Left forelimb (tissue), 1 donor: Measurements from ENCODE around the gene NAGPA.
"Not testable (repeated sequence)": the region's sequence is repeated elsewhere in the genome, so short reads cannot be mapped to it uniquely, and the experiment has no call there.

Experiments used
- DNase-seq: peaks from one replicate; pipeline ENCODE4 v3.0.0-alpha.2; 2018; ENCODE audit warnings: low spot score

Gene NAGPA

DNA sequence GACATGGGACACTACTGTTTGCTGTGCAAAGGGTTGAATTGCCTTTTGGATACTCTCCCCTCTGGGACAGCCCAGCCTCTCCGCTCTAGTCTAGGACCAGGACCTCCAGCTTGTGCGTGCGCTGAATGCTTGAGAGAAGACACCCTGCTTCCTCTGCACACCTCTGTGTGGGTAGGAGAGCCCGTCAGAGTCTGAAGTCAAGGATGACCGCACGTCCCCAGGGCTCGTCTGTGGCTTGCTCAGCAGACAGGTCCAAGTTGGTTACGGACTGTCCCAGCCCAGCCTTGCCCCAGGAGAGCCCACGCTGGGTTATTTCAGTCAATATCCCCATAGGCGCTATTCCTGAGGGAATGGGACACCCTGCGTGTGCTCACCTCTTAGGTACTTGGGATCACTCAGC is 28.3 kb upstream of the NAGPA start:
- DNase-seq: no peak

DNA sequence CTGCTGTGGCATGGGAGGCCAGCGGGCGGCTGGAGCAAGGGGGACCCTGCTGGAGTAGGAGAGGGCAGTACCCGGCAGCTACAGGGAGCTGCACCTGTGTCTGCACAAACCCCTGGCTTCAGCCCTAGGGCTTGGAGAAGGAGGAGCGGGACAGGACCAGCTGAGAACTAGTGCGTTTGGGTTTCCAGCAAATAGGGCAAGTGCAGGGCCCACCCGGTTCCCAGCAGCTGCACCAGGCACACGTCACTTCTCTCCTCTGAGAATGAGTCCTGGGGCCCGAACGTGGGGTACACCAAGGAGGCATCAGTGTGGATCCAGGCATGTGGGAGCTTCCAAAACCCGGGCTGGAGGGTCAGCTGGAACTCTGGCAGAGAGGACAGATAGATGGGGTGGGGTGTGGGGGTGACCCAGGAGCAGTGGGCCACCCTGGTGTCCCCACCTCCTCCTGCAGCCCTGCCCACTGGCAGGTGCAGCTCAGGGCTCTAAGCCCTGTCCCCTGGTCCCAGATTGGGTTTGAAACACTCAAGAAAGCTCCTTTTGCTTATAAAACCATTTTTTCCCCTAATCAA is 26.4 kb upstream of the NAGPA start:
- DNase-seq: no peak

DNA sequence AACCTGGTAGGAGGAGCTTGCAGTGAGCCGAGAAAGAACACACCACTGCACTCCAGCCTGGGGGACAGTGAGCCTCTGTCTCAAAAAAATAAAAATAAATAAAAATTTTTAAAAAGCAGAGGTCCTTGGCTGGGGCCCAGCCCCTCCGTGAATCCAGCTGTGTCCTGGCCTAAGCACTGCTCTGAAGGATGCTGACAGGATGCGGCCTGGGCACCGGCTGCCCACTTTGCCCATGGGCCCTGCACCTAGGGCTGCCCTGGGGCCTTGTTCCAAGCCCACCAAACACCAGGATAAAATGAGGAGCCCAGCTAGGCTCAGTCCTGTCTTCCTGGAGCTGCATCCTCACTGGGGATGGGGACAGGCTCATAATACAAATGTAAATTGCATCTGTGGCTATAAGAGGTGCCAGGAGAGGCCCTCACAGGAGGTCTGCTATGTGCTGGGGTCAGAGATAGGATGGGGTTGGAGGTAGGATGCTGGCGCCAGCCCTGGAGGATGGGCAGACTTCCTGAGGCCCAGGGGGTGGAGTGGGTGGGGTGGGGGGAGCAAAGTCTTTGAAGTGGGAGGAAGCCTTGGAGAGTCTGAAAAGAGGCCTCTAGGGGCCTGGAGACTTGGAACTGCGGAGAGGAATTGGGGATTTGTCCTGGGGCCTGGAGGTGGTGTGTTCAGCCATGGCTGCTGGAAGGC is 25.8 kb upstream of the NAGPA start:
- DNase-seq: no peak

DNA sequence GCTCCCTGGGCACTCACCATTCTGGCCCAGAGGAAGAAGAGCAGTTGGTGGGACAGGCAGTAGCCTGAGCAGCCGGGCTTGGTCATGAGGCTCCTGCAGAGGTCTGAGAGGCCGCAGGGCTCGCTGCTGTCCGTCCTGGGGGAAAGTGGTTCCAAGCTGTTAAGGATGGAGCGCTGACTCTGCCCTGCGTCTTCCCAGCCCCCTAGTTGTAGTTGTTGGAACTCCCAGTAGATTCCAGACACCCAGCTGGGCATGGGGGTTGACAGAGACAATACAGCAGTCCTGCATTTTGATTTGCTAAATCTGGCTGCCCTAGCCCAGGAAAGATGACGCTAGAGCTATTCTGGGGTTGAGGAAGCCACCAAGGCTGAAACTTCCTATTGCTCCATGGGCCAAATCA is 24.7 kb upstream of the NAGPA start:
- no peak for DNase-seq

DNA sequence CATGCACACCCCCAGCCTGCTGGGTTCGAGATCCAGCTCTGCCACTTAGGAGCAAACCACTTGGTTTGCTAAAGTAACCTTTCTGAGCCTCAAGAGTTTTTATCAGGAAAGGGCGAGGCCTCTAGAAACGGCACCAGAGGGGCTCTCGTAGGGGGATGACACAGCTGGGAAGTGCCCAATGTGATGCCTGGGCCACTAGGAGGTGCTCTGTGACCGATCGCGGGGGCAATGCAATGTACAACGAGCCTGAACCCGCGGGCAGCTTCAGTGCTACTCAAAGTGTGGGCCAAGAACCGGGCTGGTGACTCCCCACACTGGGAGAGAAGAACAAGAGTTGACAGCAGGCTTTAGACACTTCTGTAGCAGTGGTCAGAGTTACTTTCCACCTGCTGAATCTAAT is 22.6 kb upstream of the NAGPA start:
- no peak for DNase-seq

DNA sequence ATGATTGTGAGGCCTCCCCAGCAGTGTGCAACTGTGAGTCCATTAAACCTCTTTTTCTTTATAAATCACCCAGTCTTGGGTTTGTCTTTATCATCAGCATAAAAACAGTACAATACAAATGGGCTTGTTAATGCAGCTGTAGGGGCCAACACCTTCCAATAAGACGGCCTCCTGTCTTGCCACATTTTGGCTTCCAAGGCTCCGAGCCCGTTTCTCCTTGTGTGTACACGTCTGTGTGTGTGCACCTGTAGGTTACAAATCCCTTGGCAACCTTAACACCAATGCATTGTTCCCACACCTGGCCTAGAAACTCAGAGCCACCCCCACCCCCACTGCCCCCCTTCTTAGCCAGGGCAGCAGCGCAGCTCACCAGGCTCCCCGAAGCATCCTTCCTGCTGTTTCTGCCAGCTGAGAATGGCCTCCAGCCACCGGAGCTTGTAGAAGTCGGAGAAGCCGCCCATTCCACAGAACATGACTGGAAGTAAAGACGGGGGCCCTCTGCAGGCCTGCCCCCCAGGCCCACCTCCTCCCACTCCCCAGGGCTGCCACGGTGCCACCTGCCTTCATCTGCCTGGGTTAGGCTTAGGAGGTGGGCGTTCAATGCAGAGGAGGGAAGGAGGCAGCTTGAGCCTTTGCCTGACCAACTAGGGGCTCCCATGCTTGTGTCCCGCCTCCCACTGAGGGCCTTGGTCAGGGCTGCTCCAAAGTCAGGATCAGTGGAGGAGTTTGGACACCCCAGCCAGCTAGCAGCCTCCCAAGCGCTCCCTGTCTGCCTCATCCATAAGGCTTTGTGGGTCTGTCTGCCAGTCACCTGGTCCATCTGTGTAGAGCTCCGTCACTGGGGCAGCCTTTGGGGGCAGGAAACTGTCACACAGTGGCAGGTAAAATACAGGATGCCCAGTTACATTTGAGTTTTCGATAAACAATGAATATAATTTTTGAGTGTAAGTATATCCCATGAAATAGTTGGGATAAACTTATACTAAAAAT is 21.4 kb upstream of the NAGPA start:
- DNase-seq: no peak

DNA sequence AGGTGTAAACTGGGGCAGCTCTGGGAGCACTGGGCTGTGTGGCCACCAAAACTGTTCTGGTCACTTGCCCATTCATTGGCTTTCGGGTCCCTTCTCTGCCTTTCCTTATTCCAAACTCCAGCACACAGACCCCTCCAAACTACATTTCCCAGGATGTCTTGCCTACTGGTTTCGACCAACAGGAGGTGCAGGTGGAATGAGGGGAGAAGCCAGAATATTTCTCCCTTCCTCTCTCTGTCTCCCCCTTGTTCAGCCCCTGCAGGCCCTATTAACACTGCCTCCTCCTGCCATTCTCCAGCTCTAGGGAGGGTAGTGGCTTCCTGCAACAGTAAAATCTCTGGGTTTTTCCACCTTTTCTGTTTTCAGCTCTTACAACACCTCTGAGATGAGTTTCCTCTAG is 13.2 kb upstream of the NAGPA start:
- no peak for DNase-seq

DNA sequence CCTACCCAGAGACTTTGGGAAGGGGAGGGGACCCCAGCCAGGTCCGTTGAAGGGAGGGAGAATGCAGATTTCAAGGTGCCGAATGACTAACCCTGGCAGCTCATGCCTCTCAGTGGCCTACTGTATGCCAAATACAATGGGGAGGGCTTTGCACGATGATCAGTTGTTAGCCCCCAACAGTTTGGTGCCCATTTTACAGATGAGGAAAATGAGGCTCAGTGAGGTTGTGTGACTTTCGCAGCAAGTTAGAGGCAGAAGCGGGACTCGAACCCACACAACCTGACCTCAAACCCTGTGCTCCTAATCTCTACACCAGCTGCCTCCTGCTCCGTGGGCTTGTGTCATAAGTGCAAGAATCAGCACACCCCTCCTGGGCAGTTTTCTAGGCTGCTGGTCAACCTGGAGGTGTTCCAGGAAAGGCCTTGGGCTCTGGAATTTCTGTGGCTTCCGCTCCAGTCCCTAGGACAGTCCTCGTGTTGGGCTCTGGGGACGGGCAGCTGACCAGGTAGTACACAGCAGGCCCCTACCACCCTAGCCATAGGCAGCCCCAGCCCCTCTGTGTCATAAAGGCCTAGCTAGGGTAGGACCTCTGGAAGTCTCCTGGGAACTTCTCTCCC is 11.9 kb upstream of the NAGPA start:
- no peak for DNase-seq

DNA sequence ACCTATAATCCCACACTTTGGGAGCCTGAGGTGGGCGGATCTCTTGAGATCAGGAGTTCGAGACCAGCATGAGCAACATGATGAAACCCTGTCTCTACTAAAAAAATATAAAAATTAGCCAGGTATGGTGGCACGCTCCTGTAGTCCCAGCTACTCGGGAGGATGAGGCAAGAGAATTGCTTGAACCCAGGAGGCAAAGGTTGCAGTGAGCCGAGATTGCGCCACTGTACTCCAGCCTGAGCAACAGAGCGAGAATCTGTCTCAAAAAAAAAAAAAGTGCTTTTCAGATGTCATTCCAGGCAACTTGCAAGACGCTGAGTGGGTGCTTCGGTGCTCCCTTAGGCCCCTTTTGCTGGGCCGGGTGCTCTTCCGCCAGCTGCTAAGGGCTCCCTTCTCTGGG is 10.8 kb upstream of the NAGPA start:
- DNase-seq: not testable (repeated sequence)

DNA sequence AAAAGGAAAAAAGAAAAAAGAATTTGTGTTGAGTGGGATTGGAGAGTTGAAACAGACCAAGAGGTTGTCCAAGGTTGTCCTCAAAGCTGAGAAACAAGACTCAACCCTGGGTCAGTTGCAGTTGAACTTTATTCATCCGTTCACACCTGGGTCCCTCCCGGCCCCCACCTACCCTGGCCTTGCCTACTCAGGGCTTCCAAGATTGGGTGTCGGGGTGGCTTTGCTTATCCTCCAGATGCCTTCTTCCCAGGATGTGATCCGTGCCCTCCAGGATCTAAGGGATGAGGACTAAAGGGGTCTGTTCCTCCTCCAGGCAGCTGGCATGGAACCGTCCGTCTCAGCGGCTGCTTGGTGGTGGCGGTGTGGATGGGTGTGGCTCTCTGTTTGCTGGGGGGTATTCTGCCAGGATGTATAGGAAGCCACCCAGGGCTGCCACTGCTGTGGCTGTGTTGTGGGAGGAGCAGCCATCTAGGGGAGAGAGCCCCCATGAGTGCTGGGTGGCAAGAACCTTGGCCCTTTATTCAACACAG is 10.3 kb upstream of the NAGPA start:
- DNase-seq: no peak

DNA sequence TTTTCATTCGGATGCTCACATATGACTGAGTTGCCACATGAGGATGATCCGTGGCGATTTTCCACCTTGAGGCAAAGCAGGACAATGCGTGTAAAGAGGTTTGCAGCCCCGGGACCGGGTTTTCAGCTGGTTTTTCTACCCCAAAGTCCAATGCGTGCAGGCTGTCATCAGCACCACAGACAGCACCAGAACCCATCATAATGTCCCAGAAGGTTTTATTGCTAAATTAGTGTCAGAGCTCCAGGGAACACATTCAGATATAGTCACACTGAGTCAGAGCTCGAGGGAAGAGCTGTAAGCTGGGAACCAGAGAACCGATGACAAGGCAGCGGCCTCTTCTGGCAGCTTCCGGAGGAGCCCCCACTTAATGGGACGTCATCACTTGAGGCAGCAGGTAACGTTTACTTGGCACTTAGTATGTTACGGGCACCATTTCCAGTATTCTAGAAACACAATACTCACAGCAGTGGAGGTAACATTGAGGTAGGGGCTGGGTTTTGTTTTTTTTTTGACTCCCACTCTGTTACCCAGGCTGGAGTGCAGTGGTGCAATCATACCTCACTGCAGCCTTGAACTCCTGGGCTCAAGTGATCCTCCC is 8.9 kb upstream of the NAGPA start:
- no peak for DNase-seq

DNA sequence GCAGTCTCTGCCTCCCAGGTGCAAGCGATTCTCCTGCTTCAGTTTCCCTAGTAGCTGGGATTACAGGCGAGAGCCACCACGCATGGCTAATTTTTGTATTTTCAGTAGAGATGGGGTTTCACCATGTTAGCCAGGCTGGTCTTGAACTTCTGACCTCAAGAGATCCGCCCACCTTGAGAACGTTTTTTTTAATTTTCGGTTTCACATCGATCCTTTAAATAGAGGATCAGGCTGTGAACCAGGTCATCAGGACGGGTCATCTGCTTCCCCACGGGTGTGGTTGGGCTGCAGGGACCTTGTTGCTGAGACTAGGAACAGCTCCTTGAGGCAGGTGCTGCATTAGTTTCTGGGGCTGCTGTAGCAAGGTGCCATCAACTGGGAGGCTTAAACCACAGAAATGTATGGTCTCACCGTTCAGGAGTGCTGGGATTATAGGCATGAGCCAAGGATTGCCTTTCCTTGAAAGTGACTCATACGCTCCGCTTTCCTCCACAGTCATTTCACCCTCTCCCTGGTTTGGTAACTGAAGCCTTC is 7.9 kb upstream of the NAGPA start:
- no peak for DNase-seq

DNA sequence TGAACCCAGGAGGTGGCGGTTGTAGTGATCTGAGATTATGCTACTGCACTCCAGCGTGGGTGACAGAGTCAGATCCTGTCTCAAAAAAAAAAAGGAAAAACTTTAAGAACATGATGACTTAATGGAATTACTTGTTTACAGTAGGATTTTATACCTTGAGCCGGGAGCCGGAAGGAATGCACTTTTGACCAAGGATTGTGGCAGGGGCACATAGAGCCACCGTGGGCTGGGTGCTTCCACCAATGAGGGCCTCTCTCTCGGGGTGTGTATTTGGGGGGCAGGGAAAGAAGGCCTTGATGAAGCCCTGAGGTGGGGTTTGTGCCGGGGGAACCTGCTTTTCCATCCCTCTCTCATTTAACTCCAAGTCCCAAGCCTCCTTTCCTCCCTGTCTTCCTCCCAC is 6.7 kb upstream of the NAGPA start:
- no peak for DNase-seq

DNA sequence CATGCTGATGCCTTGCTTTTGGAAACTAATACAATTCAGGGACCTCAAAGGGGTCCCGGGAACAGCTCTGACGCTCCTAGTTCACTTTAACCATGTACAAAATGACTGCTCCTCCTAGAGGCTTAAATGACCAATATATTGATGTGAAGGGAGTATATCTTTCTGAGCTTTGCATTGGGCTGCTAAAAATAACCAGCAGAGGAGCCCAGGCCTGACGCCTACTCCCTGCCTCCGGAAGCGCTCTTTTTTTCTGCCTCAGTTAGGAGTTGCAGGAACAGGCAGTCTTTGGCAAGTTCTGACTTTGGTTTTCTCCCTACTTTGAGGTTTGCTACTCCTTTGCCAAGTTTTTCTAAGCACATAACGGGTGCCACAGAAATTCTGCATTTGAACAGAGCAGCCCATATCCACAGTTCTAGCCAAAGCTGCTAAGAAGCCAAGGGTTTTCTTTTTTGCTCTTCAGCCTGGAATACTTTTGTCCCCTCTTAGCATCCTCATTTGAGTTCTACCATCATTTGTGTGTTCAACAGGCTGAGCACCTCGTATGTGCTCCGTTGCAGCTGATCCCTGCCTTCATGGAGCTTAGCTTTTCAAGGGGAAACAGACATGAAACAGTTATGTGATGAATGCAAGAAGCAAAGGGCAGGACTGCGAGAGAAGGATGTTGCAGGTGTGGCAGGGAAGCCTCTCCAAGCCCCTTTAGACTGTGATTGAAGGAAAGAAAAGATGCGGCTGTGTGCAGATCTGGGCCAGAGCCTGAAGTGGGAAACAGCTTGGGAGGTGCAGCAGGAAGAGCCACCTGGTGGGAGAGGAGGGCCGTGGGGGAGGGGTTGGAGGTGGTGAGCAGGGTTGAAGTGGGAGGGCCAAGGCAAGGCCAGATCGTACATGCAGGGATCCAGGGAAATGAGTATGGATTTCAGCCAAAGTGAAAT is 2.8 kb upstream of the NAGPA start:
- DNase-seq: no peak

DNA sequence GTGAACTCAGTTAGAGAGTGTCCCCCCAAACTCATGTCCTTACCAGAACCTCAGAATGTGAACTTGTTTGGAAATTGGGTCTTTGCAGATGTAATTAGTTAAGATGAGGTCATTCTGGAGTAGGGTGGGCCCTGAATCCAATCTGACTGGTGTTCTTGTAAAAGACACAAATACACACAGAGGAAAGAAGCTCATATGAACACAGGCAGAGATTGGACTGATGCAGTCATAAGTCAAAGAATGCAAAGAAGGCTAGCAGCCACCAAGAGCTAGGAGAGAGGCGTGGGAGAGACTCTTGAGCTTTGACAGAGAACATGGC is 2.1 kb upstream of the NAGPA start:
- DNase-seq: no peak

DNA sequence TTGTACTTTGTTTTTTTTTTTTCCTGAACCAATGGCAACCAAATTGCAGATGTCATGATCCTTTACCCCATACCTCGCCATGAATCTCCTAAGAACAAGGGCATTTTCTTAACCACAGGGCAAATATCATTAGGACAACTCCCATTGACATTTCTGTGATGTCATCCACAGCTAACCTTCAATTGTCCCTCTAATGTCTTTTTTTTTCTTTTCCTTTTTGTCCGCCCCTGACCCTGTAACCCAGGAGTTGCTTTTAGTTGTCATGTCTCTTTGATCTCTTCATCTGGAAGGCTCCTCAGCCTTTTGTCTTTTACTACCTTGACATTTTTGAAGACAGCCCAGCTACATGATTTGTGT is 410 bp upstream of the NAGPA start:
- DNase-seq: no peak

DNA sequence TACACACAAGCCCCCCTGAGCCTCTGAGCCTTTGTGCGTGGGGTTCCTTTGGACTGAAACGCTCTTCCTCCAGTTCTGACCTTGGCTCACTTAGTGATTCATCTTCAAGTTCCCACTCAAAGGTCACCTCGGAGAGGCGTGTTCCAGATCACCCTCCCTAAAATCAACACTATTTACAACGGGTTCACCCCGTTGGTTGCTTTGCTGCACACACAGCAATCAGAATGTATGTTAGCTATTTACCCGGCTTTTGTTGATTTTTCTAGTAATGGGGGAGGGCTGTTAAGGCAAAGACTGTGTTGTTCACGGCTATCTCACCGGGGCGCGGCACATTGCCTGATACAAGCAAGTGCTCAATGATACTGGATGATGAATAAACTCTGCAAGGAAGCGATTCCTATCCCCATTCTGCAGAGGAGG is 977 bp downstream of the NAGPA start:
- no peak for DNase-seq

DNA sequence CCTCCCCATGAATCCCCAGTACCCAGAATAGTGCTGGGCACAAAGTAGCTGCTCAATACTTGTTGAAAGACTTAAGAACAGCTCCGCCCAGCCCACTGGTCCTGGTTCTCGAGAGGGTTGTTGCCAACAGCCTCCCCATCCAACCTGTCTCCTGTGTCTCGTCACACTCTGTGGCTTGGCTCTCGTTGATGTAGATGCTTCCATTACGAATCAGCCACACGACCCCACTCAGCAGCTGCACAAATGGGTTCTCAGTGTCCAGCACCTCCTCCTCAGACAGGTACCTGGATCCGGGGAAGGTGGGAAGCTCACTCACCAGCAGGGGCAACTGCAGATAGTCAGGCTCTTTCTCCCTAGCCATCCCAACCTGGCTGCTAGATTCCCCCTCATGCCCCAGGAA is 2.1 kb downstream of the NAGPA start:
- no peak for DNase-seq

DNA sequence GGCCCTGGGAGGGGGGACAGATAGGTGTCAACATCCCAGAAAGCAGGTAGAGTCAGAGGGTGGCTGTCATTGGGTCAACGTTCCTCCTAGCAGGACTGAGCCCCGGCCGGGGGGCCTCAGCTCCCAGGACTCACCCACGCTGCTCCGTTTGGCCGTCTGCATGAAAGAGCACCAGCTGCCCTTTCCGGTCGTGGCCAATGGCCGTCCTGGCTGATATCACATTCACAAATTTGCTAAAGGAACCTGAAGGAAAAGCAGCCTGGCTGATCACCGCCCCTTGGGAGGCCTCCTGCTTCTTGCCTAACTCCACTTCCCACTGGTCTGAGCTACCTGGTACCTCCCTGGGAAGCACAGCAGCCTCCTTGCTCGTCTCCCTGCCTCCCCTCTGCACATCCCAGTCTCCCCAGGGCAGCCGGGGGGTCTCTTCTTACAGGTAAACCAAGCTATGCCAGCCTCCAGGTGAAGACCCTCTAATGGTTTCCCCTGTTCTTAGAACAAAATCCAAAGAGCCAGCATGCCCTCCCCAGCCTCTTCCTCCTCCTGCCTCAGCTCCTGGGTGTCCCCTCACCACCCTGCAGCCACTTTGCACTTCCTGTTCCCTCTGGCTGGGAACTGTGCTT is 3.4 kb downstream of the NAGPA start:
- DNase-seq: no peak

DNA sequence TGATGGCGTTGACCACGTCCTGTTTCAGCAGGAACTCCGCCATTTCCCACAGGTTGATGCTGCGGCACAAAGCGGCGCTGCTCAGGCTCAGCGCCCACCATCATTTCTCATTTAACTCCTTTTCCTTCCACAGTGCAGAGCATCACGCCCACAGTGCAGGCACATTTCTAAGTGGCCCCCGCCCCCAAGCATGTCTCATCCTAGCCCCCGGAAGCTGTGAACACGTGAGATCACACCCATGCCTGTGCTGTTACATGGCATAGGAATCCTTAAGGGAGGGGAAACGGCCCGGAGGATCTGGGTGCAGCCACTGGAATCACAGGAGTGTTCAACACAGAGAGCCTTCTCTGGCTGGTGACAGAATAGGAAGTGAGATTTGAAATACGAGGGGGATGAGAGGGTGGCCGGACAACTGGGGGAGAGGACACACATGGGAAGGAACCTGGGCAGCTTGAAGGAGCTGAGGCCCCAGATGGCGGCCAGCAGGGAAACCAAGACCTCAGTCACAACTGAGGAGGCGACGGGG is 4.7 kb downstream of the NAGPA start:
- DNase-seq: no peak
